SK-N-SH (cell line): ENCODE data around the gene CTBS.

Experiments
- CTCF ChIP-seq: fragments of 200-600 bp; sonication (generic); IDR thresholded peaks from 2 replicates; pipeline ENCODE4 v1.6.1; 2017; ENCODE audit warnings: antibody characterized with exemption, mild to moderate bottlenecking, moderate library complexity
- EZH2phosphoT487 ChIP-seq: fragments of 200-600 bp; sonication (generic); IDR thresholded peaks from 2 replicates; pipeline ENCODE4 v1.6.1; 2017; ENCODE audit warnings: low read depth, mixed run types, mild to moderate bottlenecking, antibody characterized with exemption, moderate library complexity, borderline replicate concordance
- RCOR1 ChIP-seq: fragments of 150-350 bp; IDR thresholded peaks from 2 replicates; pipeline ENCODE4 v1.6.1; 2017; ENCODE audit warnings: antibody characterized with exemption, low read length
- REST ChIP-seq: IDR thresholded peaks from 2 replicates; pipeline ENCODE4 v1.6.1; 2012; ENCODE audit warnings: mild to moderate bottlenecking, low read depth, low read length, moderate library complexity
- TAF1 ChIP-seq: IDR thresholded peaks from 2 replicates; pipeline ENCODE4 v1.6.1; 2012; ENCODE audit warnings: low read depth, mild to moderate bottlenecking, low read length, moderate library complexity, borderline replicate concordance
- TCF12 ChIP-seq: IDR thresholded peaks from 2 replicates; pipeline ENCODE4 v1.4.0; 2012

GRCh38 chr1:84606977-84607376, 32.7 kb upstream of the CTBS start:
- TF ChIP-seq EZH2phosphoT487 (no peak), CTCF (no peak), TAF1 (no peak), REST (no peak), RCOR1 (no peak), TCF12 (no peak)
